HepG2 (cell line): ENCODE results near the gene NKX2-3. TPM values are rescaled to one million over a fixed set of nuclear protein-coding genes. Genes with fewer than 3 reads are reported as not detected.

Experiments used
- FIP1L1 ChIP-seq: fragments of 200-400 bp; formaldehyde crosslinking; IDR thresholded peaks from 2 replicates; pipeline ENCODE4 v1.6.1; 2018; ENCODE audit warnings: low read depth, mild to moderate bottlenecking, low read length, moderate library complexity, borderline replicate concordance; ENCODE audit not compliant: insufficient read depth
- FOXP4 ChIP-seq: sonication (generic); formaldehyde crosslinking; IDR thresholded peaks from 2 replicates; pipeline ENCODE4 v1.4.0; 2020; ENCODE audit warnings: missing genetic modification reagents
- MXD4 ChIP-seq: IDR thresholded peaks from 2 replicates; pipeline ENCODE4 v1.6.1; 2016; ENCODE audit warnings: mild to moderate bottlenecking, missing biosample characterization, missing genetic modification reagents
- SNAPC2 ChIP-seq: sonication (generic); formaldehyde crosslinking; IDR thresholded peaks from 2 replicates; pipeline ENCODE4 v1.8.1; 2022; ENCODE audit warnings: mild to moderate bottlenecking, missing genetic modification reagents
- U2AF1 ChIP-seq: fragments of 200-400 bp; formaldehyde crosslinking; optimal IDR thresholded peaks from 2 replicates; pipeline ENCODE3; 2017; ENCODE audit warnings: mild to moderate bottlenecking, low read depth, low read length
- YY1 ChIP-seq: IDR thresholded peaks from 2 replicates; pipeline ENCODE4 v1.6.1; 2011; ENCODE audit warnings: low read length, low read depth, moderate library complexity, mild to moderate bottlenecking; ENCODE audit not compliant: insufficient read depth, insufficient replicate concordance
- ZBED4 ChIP-seq: sonication (generic); formaldehyde crosslinking; IDR thresholded peaks from 2 replicates; pipeline ENCODE4 v1.4.0; 2020; ENCODE audit warnings: missing genetic modification reagents, borderline replicate concordance
- ZHX1 ChIP-seq: sonication (generic); formaldehyde crosslinking; IDR thresholded peaks from 2 replicates; pipeline ENCODE4 v1.8.1; 2022; ENCODE audit warnings: low read depth, mild to moderate bottlenecking, missing genetic modification reagents
- ZNF142 ChIP-seq: sonication (generic); formaldehyde crosslinking; IDR thresholded peaks from 2 replicates; pipeline ENCODE4 v1.4.0; 2020; ENCODE audit warnings: missing genetic modification reagents
- ZNF274 ChIP-seq: sonication (generic); formaldehyde crosslinking; IDR thresholded peaks from 2 replicates; pipeline ENCODE4 v1.5.1; 2020; ENCODE audit warnings: mild to moderate bottlenecking, missing genetic modification reagents
- ZNF792 ChIP-seq: IDR thresholded peaks from 2 replicates; pipeline ENCODE4 v1.6.1; 2016
- polyA plus RNA-seq, 8 experiments: library from polyadenylated mRNA; depleted of rRNA in 3 of 8; stranded (reverse) in 7 of 8; unstranded in 1 of 8; fragments of >200 nt; fragmentation: Illumina TruSeq in 4 of 8; extraction: Trizol in 4 of 8; gene quantifications; 2 replicates each; pipeline versions ENCODE4 v1.2.1 to v1.2.3, GENCODE V29; 2011 to 2016; ENCODE audit warnings: low read depth in 4 of 8, missing spikeins in 1 of 8, mixed read lengths in 1 of 8; ENCODE audit not compliant: insufficient read depth in 1 of 8
- total RNA-seq, 5 experiments: library from RNA; depleted of rRNA; stranded (reverse); fragments of >200 nt; fragmentation: Illumina TruSeq; extraction: Trizol; gene quantifications; 2 replicates each; pipeline ENCODE4 v1.2.3, GENCODE V29; 2016; ENCODE audit warnings: low read depth in 1 of 5

NKX2-3 gene
- total and polyA plus RNA-seq, 2 of the 13 experiments (the other 11 are each of a cell fraction or from before 2014, with no cell fraction given), result not detected

- TF ChIP-seq ZBED4, result no peak
- no peak for TF ChIP-seq ZNF142 (CRISPR knock-in tag)
- TF ChIP-seq FOXP4 (CRISPR knock-in tag), result no peak
- TF ChIP-seq SNAPC2 (CRISPR knock-in tag), result no peak
- no peak for TF ChIP-seq MXD4 (CRISPR knock-in tag)
- TF ChIP-seq ZHX1 (CRISPR knock-in tag), result no peak
- TF ChIP-seq U2AF1, result no peak
- TF ChIP-seq YY1, result no peak
- no peak for TF ChIP-seq ZNF274 (CRISPR knock-in tag)
- no peak for TF ChIP-seq FIP1L1
- TF ChIP-seq ZNF792, result no peak
These were observed 7.5 kb downstream of the NKX2-3 start (continued) for GRCh38 chr10:99540306-99540656.
